ENCODE results near the gene NDST4.

Gene NDST4

GRCh38 chr4:114905017-114905416 is 208.4 kb downstream of the NDST4 start:
- Mint-ChIP-seq H3K27me3 (ENCODE audit: low read depth) (no peaks in the 10 kb centered on the region), H3K4me1 (ENCODE audit: low read depth) (no peaks in the 10 kb centered on the region), H3K36me3 (ENCODE audit: low read depth) (no peaks in the 10 kb centered on the region), H3K9me3 (no peaks in the 10 kb centered on the region), H3K4me3 (no peak overlapping the region), H3K27ac (no peak overlapping the region)

- H3K27ac Mint-ChIP-seq = no peak overlapping the region
- no peaks in the 10 kb centered on the region for H3K36me3 Mint-ChIP-seq (ENCODE audit: low read depth)
- H3K27me3 Mint-ChIP-seq (ENCODE audit: low read depth) = no peaks in the 10 kb centered on the region
- no peaks in the 10 kb centered on the region for H3K9me3 Mint-ChIP-seq
- H3K4me3 Mint-ChIP-seq = no peak overlapping the region
- H3K4me1 Mint-ChIP-seq (ENCODE audit: low read depth) = no peaks in the 10 kb centered on the region
Observed at GRCh38 chr4:114900934-114901333, 212.5 kb downstream of the NDST4 start.

- no peaks in the 10 kb centered on the region for H3K36me3 Mint-ChIP-seq (ENCODE audit: low read depth)
- no peak overlapping the region for H3K27ac Mint-ChIP-seq
- no peak overlapping the region for H3K4me3 Mint-ChIP-seq
- H3K9me3 Mint-ChIP-seq = peaks cover 3% of the 10 kb centered on the region
- no peaks in the 10 kb centered on the region for H3K27me3 Mint-ChIP-seq (ENCODE audit: low read depth)
- no peaks in the 10 kb centered on the region for H3K4me1 Mint-ChIP-seq (ENCODE audit: low read depth)
Observed at GRCh38 chr4:114890773-114891172, 222.6 kb downstream of the NDST4 start.

- no peaks in the 10 kb centered on the region for H3K9me3 Mint-ChIP-seq
- no peak overlapping the region for H3K27ac Mint-ChIP-seq
- no peaks in the 10 kb centered on the region for H3K27me3 Mint-ChIP-seq (ENCODE audit: low read depth)
- H3K4me1 Mint-ChIP-seq (ENCODE audit: low read depth) = no peaks in the 10 kb centered on the region
- H3K36me3 Mint-ChIP-seq (ENCODE audit: low read depth) = no peaks in the 10 kb centered on the region
- H3K4me3 Mint-ChIP-seq = no peak overlapping the region
Observed at GRCh38 chr4:114886761-114887160, 226.7 kb downstream of the NDST4 start.

GRCh38 chr4:114883641-114884040 is 229.8 kb downstream of the NDST4 start:
- Mint-ChIP-seq H3K27ac (no peak overlapping the region), H3K27me3 (ENCODE audit: low read depth) (no peaks in the 10 kb centered on the region), H3K36me3 (ENCODE audit: low read depth) (no peaks in the 10 kb centered on the region), H3K9me3 (no peaks in the 10 kb centered on the region), H3K4me3 (no peak overlapping the region), H3K4me1 (ENCODE audit: low read depth) (no peaks in the 10 kb centered on the region)

- no peaks in the 10 kb centered on the region for H3K36me3 Mint-ChIP-seq (ENCODE audit: low read depth)
- no peaks in the 10 kb centered on the region for H3K27me3 Mint-ChIP-seq (ENCODE audit: low read depth)
- no peak overlapping the region for H3K4me3 Mint-ChIP-seq
- H3K27ac Mint-ChIP-seq = no peak overlapping the region
- no peaks in the 10 kb centered on the region for H3K9me3 Mint-ChIP-seq
- H3K4me1 Mint-ChIP-seq (ENCODE audit: low read depth) = no peaks in the 10 kb centered on the region
Observed at GRCh38 chr4:114879916-114880669, 233.3 kb downstream of the NDST4 start.

- no peaks in the 10 kb centered on the region for H3K4me1 Mint-ChIP-seq (ENCODE audit: low read depth)
- no peaks in the 10 kb centered on the region for H3K9me3 Mint-ChIP-seq
- no peaks in the 10 kb centered on the region for H3K27me3 Mint-ChIP-seq (ENCODE audit: low read depth)
- H3K27ac Mint-ChIP-seq = no peak overlapping the region
- H3K4me3 Mint-ChIP-seq = no peak overlapping the region
- no peaks in the 10 kb centered on the region for H3K36me3 Mint-ChIP-seq (ENCODE audit: low read depth)
Observed at GRCh38 chr4:114875630-114876029, 237.8 kb downstream of the NDST4 start.

- no peak overlapping the region for H3K4me3 Mint-ChIP-seq
- no peaks in the 10 kb centered on the region for H3K4me1 Mint-ChIP-seq (ENCODE audit: low read depth)
- no peaks in the 10 kb centered on the region for H3K36me3 Mint-ChIP-seq (ENCODE audit: low read depth)
- no peak overlapping the region for H3K27ac Mint-ChIP-seq
- no peaks in the 10 kb centered on the region for H3K9me3 Mint-ChIP-seq
- H3K27me3 Mint-ChIP-seq (ENCODE audit: low read depth) = no peaks in the 10 kb centered on the region
Observed at GRCh38 chr4:114874321-114874720, 239.1 kb downstream of the NDST4 start.

GRCh38 chr4:114870987-114871386 is 242.4 kb downstream of the NDST4 start:
- no peaks in the 10 kb centered on the region for H3K27me3 Mint-ChIP-seq (ENCODE audit: low read depth)
- H3K4me1 Mint-ChIP-seq (ENCODE audit: low read depth) = no peaks in the 10 kb centered on the region

GRCh38 chr4:114866901-114867670 is 246.3 kb downstream of the NDST4 start:
- Mint-ChIP-seq H3K9me3 (no peaks in the 10 kb centered on the region), H3K36me3 (ENCODE audit: low read depth) (no peaks in the 10 kb centered on the region), H3K27ac (no peak overlapping the region), H3K4me3 (no peak overlapping the region), H3K27me3 (ENCODE audit: low read depth) (no peaks in the 10 kb centered on the region), H3K4me1 (ENCODE audit: low read depth) (no peaks in the 10 kb centered on the region)

More at GRCh38 chr4:114870987-114871386, 242.4 kb downstream of the NDST4 start:
- no peak overlapping the region for H3K4me3 Mint-ChIP-seq
- H3K27ac Mint-ChIP-seq = no peak overlapping the region
- no peaks in the 10 kb centered on the region for H3K36me3 Mint-ChIP-seq (ENCODE audit: low read depth)
- no peaks in the 10 kb centered on the region for H3K9me3 Mint-ChIP-seq

- H3K4me1 Mint-ChIP-seq (ENCODE audit: low read depth) = no peaks in the 10 kb centered on the region
Observed at GRCh38 chr4:114864060-114864459, 249.4 kb downstream of the NDST4 start.

GRCh38 chr4:114860786-114861185 is 252.6 kb downstream of the NDST4 start:
- Mint-ChIP-seq H3K36me3 (ENCODE audit: low read depth) (no peaks in the 10 kb centered on the region), H3K4me1 (ENCODE audit: low read depth) (no peaks in the 10 kb centered on the region), H3K9me3 (no peaks in the 10 kb centered on the region), H3K27ac (no peak overlapping the region), H3K27me3 (ENCODE audit: low read depth) (no peaks in the 10 kb centered on the region), H3K4me3 (no peak overlapping the region)

More at GRCh38 chr4:114864060-114864459, 249.4 kb downstream of the NDST4 start:
- Mint-ChIP-seq H3K4me3 (no peak overlapping the region), H3K27me3 (ENCODE audit: low read depth) (no peaks in the 10 kb centered on the region), H3K9me3 (no peaks in the 10 kb centered on the region), H3K36me3 (ENCODE audit: low read depth) (no peaks in the 10 kb centered on the region), H3K27ac (no peak overlapping the region)

GRCh38 chr4:114857831-114858230 is 255.6 kb downstream of the NDST4 start:
- H3K27ac Mint-ChIP-seq = no peak overlapping the region
- no peaks in the 10 kb centered on the region for H3K36me3 Mint-ChIP-seq (ENCODE audit: low read depth)
- no peaks in the 10 kb centered on the region for H3K9me3 Mint-ChIP-seq
- no peaks in the 10 kb centered on the region for H3K27me3 Mint-ChIP-seq (ENCODE audit: low read depth)
- no peak overlapping the region for H3K4me3 Mint-ChIP-seq
- no peaks in the 10 kb centered on the region for H3K4me1 Mint-ChIP-seq (ENCODE audit: low read depth)

GRCh38 chr4:114839986-114840385 is 273.4 kb downstream of the NDST4 start:
- no peaks in the 10 kb centered on the region for H3K36me3 Mint-ChIP-seq (ENCODE audit: low read depth)
- H3K4me3 Mint-ChIP-seq = no peak overlapping the region
- no peaks in the 10 kb centered on the region for H3K4me1 Mint-ChIP-seq (ENCODE audit: low read depth)
- no peak overlapping the region for H3K27ac Mint-ChIP-seq
- H3K9me3 Mint-ChIP-seq = no peaks in the 10 kb centered on the region
- H3K27me3 Mint-ChIP-seq (ENCODE audit: low read depth) = no peaks in the 10 kb centered on the region

- Mint-ChIP-seq H3K9me3 (no peaks in the 10 kb centered on the region), H3K4me1 (ENCODE audit: low read depth) (no peaks in the 10 kb centered on the region), H3K27ac (no peak overlapping the region), H3K4me3 (no peak overlapping the region), H3K36me3 (ENCODE audit: low read depth) (no peaks in the 10 kb centered on the region), H3K27me3 (ENCODE audit: low read depth) (no peaks in the 10 kb centered on the region)
Observed at GRCh38 chr4:114830628-114831027, 282.8 kb downstream of the NDST4 start.

Measured in T-helper 1 cell treated with Interleukin-12 subunit alpha and Interleukin-12 subunit beta and Interleukin-4 antibody, amounts not matched to agents 30 μg/mL and 1 μg/mL, for 36 hours (primary cell).